ENCODE data around the gene THSD4.

Gene THSD4

DNA sequence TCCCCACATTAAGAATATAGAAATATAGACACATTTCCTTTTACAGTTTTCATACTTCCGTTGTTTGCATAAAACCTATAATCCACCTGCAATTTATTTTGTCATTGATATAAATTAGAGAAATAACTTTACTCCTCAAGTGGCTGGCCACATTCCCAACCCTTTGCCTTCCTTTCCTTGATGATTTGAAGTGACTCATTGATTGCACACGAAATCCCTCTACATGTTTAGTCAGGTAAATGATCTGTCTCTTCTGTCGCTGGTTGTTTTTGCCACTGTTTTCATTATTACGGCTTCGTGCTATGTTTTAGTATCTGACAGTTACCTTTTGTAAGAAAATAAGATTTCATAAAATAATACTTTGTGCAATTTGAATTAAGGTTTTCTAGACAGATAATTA is 422.9 kb downstream of the THSD4 start:
- DNase-seq (ENCODE audit: low read depth, low spot score): no peak

DNA sequence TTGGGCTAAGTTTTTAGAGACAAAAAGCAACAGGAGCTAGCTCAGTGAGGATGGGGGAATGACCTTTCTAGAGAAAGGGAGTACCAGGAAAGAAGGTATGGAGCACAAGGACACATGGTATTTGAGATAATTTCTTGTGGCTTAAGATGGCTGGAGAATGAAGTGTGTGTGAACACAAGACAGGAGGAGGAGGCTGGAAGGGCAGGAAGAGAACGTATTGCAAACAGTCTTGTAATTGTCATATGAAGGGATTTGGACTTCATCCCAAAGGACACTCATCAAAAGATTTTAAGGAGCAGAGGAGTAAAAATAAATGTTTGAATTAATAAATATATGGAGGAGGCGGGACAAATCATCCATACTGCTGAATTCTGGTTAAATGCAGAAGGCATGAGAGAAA is 426.5 kb downstream of the THSD4 start:
- DNase-seq (ENCODE audit: low read depth, low spot score): no peak

DNA sequence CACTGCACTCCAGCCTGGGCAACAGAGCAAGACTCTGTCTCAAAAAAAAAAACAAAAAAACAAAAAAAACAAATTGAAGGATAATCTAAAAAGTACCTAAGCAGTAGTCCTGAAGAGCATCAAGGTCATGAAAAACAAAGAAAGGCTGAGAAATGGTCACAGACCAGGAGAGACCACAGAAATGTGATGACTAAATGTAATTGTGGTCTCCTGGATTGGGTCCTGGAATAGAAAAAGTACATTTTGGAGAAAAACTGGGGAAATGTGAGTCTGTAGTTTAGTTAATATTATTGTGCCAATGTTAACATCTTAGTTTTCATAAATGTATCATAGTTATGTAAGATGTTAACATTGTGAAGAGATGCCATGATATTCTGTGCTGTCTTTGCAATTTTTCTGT is 427.6 kb downstream of the THSD4 start:
- DNase-seq (ENCODE audit: low read depth, low spot score): no peak

DNA sequence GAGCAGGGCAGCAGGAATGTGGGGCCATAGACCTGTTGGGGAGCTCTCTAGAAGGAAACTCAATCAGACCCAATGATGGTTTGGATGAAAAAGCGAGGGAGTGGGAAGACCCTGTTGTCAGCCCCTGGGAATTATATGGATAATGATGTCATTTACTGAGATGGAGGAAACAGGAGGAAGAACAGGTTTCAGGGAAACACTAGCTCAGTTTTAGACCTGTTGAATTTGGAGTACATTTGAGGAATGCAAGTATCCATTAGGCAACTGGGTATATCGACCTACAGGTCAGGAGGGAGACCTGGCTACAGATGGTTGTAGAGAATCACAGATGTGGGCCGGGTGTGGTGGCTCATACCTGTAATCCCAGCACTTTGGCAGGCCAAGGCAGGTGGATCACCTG is 428.1 kb downstream of the THSD4 start:
- no peak for DNase-seq (ENCODE audit: low read depth, low spot score)

DNA sequence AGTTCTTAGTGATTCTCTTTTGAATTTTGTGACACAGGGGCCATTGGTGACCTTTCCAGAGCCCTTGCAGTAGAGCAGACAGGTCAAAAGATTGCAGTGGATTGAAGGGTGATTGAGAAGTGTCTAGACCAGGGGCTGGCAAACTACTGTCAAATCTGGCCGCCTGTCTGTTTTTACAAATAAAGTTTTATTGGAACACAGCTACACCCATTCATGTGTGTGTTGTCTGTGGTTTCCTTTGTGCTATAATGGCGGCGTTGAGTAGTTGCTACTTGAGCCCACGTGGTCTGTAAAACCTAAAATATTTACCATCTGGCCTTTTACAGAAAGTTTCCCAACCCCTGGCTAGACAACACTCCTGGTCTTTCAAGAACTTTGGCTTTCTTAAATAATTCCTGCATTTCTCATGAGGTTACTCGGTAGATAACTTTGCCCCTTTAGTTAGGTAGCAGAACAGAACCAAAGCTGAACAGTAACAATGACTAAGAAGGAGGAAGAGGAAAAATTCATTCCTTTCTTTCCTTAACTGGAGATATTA is 430.0 kb downstream of the THSD4 start:
- no peak for DNase-seq (ENCODE audit: low read depth, low spot score)

DNA sequence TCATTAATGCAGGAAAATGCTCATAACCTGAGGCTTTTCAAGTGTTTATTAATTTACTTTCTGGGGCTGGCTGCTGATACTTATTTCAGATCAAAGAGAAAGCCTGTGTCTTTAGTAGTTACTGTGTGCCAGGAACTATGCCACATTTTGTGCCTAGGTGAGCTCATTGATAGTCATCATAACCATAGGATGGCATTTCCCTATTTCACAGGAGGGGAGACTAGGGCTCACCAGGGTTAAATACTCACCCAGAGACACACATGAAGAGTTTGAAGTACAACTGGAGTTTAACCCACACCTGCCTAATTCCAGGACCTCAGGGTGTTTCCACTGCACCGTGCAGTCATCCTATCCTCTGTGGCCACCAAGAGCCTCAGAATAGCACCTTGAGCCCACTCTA is 430.7 kb downstream of the THSD4 start:
- DNase-seq (ENCODE audit: low read depth, low spot score): no peak

DNA sequence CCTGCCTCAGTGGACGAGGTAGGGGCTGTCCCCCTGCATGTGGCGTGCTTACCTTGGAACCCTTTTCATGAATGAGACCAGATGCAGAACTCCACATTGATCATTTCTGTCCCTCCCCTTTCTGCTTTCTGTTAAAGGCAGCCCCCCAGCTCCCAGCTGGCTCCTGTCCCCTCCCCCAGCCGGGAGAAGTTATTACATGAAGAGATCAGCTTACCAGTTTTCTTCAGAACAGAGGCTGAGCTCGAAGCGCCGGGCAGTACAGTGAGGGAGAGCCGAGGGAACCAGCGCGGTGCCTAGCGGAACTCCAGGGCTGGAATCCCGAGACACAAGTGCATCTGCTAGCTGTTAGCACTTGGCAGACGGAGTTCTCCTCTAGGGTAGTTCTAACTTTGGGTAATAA is 431.7 kb downstream of the THSD4 start:
- DNase-seq (ENCODE audit: low read depth, low spot score): no peak

DNA sequence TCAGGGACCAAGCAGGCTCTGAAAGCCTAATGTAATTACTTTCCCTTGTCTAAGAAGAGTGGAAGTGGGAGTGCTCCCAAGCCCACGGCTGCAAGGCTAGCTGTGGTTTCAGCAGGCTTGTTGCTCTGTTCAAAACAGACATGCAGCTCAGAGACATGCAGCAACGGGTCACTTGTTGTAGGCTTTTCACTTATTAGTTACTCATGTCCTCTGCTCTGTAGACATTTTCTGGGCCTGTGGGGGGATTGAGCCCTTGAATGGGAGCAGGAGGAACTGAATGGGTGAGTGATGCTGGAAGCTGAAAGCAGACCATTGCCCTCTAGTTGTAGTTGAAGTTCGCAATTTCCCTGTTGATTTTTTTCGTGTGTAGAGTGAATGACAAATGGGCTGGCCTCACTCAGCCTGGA is 433.1 kb downstream of the THSD4 start:
- no peak for DNase-seq (ENCODE audit: low read depth, low spot score)

DNA sequence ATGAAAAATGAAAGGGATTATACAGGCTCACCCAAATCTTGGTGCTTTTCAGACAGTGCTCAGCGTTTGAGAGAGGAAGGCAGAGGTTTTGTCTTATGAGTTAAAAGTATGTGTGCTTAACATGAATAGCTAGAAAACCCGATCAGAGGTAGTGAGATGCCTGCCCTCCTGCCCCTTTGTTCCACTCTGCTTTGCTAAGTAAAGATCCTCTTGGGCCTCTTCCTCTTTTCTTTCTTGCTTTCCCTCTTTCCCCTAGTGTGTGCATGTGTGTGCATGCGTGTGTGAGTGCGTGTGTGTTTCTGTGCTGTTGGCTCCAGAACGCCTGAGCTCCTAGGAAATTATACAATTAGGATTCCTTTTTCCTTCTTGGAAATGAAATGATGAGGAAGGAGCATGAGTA is 433.8 kb downstream of the THSD4 start:
- no peak for DNase-seq (ENCODE audit: low read depth, low spot score)

DNA sequence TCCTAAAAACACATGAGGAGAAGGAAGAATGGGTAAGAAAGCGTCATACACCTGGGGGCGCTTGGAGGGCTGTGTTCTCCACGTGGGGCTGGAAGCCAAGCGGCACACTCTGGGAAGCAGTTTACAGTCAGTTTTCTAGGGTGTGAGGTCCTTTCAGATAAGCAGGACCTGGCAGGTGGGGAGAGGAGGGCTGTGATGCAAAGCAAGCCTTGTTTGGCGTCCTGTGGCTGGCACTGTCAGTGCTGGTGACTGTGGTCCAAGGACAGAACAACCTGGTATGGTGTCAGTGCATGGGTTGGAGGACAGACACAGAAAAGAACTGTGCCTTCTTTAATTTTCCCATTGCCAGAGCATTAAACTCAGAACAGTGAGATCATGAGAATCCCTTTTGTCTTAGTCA is 434.4 kb downstream of the THSD4 start:
- DNase-seq (ENCODE audit: low read depth, low spot score): no peak

DNA sequence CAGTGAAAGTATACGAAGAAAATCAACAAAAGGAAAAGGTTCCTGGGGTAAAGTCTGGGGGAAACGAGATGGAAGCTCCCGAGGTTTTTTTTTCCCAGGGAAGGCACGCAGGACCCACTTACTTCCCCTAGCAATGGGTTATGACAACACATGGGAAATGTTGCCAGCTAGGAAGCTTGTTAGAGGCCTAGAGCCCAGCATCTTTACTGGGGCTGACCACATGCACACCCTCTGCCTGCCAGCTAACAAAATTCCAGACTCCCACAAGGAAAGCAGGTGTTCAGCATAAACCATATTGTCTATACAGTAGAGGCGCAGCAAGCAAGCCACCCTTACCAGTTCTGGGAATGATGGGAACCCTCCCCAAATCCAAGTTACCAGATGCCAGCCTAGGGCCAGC is 436.3 kb downstream of the THSD4 start:
- no peak for DNase-seq (ENCODE audit: low read depth, low spot score)

DNA sequence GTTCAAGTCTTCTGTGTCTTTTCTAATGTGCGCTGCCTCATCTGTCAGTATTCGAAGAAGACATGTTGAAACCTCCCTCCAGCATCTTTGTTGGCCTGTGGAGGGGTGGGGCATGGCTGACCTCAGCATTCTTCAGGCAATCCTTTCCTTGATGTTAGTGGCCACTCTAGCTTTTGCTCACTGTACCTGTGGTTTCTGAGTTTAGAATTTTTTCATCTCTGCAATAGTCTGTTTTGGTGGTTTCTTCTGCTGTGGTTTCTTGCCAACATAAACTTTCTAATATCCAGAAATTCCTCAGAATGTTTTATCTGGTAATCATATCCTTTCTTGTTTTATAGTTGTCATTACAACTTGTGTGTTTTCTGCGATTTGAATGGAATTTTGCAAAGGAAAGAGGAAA is 443.8 kb downstream of the THSD4 start:
- no peak for DNase-seq (ENCODE audit: low read depth, low spot score)

DNA sequence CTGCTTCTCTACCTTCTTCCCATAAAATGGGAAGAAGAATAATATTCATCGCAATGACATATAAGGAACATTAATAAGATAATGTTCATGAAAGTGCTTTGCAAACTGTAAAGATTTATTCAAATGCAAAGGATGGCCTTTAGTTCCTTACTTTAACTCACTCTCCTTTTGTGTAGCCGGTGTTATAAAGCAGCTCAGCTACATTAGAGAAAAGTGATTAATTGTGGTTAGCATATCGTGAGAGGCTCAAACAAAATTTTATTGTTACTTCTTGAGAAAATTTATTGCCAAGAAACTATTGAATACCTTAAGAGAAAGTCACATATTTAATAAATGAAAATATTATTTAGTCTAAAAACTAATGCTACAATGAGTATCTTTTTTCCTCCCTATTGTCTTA is 444.3 kb downstream of the THSD4 start:
- no peak for DNase-seq (ENCODE audit: low read depth, low spot score)

DNA sequence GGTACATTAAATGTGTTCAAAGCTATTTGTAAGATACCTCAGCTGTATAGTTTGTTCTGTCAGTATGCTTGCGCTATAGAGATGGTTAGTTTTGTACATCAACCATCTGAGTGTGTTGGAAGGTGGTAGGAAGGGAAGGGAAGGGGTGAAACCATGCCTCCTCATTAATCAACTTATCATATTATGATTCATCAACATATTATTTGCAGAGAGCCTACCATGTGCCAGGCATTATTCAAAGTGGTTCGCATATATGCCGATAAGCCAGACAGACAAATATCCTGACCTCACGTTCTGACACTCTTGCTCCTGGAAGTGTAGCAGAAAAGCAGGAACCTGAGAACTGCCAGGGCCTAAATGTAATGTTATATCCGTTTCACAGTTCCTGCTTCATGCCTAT is 447.0 kb downstream of the THSD4 start:
- DNase-seq (ENCODE audit: low read depth, low spot score): no peak

DNA sequence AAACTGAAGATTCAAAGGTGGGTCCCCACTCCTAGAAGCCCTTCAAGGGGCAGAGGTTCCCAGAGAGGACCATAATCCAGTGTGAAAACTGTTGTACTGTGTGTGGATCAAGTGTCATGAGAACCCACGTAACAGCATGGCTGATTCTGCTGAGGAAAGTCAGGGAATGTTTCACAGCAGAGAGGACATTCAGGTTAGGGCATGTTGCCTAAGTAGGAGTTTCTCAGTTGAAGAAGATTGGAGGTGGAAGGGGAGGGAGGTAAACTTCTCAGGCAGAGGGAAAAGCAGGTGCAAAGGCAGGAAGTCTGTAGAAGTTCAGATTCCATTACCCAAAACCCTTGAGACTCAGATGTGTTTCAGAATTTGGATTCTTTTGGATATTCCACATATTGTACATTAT is 448.9 kb downstream of the THSD4 start:
- no peak for DNase-seq (ENCODE audit: low read depth, low spot score)

DNA sequence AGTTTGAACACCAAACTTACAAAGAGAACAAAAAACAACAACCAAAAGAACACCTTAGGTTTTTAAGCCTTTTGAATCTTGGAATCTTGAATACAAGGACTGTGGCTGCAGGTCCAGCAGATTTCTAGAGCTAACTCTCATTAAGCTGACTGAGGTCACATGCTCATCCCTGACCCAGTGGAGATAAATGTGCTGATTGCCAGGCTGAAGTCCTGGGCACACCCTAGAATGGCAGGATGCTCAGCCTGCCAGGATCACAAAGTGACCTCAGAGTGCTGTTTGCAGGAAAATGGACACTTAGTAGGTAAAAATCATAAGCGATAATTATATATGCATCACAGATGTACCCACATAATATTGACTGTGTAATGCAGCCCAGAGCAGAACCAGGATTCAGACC is 449.7 kb downstream of the THSD4 start:
- no peak for DNase-seq (ENCODE audit: low read depth, low spot score)

DNA sequence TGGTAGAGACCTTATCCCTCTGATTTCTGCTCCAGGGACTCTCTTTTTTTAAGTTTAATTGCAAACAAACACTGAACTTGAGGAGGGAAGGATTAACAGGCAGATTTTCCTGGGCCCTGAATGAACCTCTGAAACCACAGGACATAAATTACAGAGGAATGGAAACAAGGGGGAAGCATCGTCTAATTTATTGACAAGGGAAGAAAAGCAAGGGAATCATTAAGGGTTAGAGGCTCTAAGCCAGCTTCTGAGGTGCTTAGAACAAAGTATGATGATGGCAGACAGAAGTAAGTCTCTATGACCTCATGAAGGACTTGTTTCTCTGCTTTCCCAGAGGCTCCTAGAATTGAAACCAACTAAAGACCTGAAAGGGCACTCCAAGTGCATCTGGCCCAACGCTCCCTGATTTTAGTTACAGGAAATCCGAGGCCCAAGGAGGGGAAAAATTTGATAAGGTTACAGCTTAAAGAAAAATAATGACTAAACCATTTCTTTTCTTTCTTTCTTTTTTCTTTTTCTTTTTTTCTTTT is 450.4 kb downstream of the THSD4 start:
- DNase-seq (ENCODE audit: low read depth, low spot score): no peak

DNA sequence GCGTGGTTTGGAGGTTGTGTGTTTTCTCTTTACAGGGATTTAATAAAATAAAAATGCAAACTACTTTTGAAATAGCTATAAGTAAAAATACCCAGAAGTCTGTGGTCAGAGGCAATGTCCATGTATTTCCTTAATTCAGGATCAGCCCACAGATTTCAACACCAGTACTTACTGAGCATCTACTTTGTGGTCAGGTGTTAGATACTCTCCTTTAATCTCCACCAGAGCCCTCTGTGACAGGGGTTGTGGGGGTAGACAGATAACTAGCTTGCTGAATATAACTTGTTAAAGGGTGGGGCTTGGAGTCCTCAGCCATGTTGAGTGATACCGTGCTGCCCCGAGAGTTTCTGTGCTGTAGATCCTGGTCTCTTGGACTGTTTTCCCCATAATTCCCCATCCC is 451.0 kb downstream of the THSD4 start:
- no peak for DNase-seq (ENCODE audit: low read depth, low spot score)

DNA sequence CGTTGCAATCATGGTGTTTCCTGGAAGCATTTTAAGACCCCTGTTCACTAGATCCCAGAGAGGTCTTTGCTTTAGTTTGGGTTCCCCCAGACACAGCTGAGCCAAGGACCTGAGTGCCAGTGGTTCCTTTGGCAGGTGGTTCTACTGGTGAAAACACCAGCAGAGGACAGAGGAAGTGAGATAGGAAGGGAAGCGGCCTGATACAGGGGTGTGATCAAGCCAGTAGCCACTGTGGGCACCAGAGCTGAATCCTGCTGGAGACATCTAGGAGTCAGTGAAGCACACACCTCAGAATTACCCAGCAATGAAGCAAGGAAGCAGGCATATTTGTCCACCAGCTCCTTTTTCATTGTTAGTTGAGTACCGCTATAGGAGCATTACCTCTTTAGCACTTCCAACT is 451.9 kb downstream of the THSD4 start:
- DNase-seq (ENCODE audit: low read depth, low spot score): no peak

DNA sequence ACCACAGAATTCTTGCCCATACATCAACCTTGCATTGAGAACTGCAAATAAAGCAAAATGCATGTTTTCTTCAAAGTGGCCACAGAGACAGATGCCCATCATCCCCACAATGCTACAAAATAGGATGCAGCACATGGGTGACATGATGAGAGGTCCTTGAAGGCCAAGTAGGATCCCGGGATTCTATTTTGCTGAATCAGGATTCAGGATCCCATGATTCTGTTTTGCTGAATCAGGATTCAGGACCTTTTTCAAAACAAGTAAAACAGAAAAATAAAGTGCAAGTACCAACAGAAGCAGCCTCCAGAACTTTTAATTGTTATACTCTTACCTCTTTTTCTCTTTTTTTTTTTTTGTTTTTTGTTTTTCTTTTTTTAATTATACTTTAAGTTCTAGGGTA is 453.0 kb downstream of the THSD4 start:
- DNase-seq (ENCODE audit: low read depth, low spot score): no peak

DNA sequence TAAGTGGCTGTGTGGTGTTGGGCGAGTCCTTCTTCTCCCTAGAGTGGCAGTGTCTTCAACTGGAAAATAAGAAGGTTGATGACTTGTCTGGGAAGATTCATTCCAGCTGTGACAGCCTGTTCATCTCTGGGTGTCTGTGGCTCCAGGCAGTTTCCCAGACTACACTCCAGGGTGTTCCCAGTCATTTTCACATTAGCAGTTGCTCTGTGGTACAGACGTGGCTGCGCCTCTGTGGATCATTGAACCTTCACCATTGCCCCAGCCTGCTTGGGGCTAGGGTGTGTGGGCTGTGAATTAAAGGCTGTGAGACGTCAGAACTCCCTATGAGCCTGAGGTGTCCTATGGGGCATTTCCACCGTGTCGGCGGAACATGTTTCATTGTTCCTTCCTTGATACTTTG is 455.5 kb downstream of the THSD4 start:
- DNase-seq (ENCODE audit: low read depth, low spot score): no peak

DNA sequence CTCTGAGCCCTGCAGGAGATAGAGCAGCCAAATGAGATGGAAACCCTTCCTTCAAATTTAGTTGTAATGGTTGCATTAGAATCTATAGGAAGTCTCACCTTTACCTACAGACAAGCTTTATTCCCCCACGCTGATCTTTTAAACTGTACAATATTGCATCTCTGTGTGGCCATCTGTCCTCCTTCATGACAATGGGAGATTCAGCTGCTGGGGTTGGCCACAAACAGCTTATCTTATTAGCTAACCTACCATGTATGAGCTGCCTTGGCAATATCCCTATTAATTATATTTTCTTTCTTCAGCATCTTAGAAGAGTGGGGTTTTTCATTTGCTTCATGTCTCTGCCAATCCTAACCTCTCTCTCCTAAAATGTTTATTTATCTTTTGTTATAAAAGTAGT is 456.4 kb downstream of the THSD4 start:
- no peak for DNase-seq (ENCODE audit: low read depth, low spot score)

DNA sequence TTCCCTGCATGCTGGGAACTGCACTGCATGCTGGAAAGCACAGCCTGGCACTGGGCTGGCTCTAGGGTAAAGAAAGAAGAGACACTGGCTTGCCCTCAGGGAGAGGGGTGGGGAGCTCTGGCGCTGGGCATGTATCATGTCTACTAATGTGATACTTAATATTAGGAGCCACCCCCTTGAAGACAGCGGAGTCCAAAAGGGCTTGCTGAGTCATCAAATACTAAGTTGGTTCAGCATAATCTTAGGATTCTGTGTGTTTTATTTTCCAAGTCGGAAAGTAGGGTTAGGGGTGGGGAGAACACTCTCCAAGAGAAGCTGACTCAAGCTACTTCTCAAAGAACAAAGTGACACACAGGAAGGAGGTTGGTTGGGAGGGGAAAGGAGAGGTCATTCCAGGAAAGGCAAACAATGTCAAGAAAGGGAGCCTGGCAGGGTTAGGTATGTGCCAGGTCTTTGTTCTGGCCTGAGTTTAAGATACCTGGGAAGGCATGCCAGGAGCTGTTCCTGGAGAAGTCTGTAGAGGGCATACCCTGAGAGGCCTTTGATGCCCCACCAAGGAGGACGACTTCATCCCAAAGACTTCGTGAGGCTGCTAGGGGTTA is 457.3 kb downstream of the THSD4 start:
- peak; percentile 64 for DNase-seq (ENCODE audit: low read depth, low spot score)

DNA sequence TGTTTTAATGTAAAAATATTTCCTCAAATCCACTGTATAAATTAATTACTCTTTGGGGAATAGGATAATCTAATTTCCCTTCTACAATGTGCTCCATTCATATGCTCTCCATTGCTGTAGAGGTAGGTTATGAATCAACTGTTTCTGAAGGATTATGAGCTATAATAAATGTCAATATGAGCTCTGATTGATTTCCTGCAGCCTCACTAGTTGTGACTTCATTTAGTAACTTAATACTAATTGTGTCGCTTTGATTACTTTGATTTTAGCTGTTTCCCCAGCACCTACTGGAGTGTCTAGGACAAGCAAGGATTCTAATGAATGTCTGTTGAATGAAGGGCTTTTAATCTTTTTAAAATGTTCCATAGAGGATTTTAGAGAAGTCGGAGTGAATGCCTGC is 458.3 kb downstream of the THSD4 start:
- no peak for DNase-seq (ENCODE audit: low read depth, low spot score)
